HepG2 (cell line): ENCODE results near the gene TPST2. TPM values are rescaled to one million over a fixed set of nuclear protein-coding genes. Genes with fewer than 3 reads are reported as not detected.

Experiments used
- ATAC-seq: fragments of 200-7000 bp; cut with Tn5 transposase; 3 replicates; pipeline ENCODE4 v1.9.1; 2020; ENCODE audit warnings: mild to moderate bottlenecking, moderate library complexity
- BruUV-seq: library from RNA; stranded (reverse); fragments of 400-500 nt; replicated peaks from 2 replicates; lab custom pipeline; 2021; lab: Mats Ljungman, UMichigan
- CTCF ChIA-PET: fragments of 300-600 bp; formaldehyde crosslinking; extraction: SDS; loops from one replicate; lab custom pipeline; 2021; ENCODE audit warnings: low total read pairs, inconsistent platforms, low intra/inter-chr PET ratio; lab: Yijun Ruan, JAX
- POLR2A ChIA-PET: fragments of 350-600 bp; sonication (Branson Sonifier 250); formaldehyde crosslinking; loops from one replicate; lab custom pipeline; 2020; ENCODE audit warnings: antibody characterized with exemption, inconsistent platforms; lab: Yijun Ruan, JAX
- DNase-seq: peaks from one replicate; pipeline ENCODE4 v3.0.0-alpha.2; 2015; ENCODE audit warnings: low spot score
- FAIRE-seq: peaks from 3 replicates; lab custom pipeline; 2011; peaks lifted over from hg19 to GRCh38; lab: Jason Lieb, UNC
- H2AFZ ChIP-seq: one replicate; pipeline ENCODE4 v1.6.1; 2011; ENCODE audit warnings: low read length, inconsistent platforms
- H3K27ac ChIP-seq: fragments of 300-600 bp; 3 replicates; pipeline ENCODE4 v1.8.0; 2011; ENCODE audit warnings: mixed run types, mild to moderate bottlenecking, mixed read lengths, low read length, inconsistent platforms; ENCODE audit not compliant: insufficient read depth; ENCODE audit errors: extremely low read length
- H3K27me3 ChIP-seq, 2 experiments: fragments of 200-600 bp in 1 of 2; 2 replicates in 1 of 2; 3 replicates in 1 of 2; pipeline versions ENCODE4 v1.6.0 to v1.8.0; 2011; ENCODE audit warnings: low read length in 2 of 2, mild to moderate bottlenecking in 2 of 2, moderate library complexity in 2 of 2, inconsistent platforms in 1 of 2; ENCODE audit not compliant: insufficient read depth in 2 of 2, control insufficient read depth in 1 of 2
- H3K36me3 ChIP-seq, 2 experiments: fragments of 200-600 bp in 1 of 2; replicated peaks in 1 of 2; 2 replicates in 1 of 2; 3 replicates in 1 of 2; pipeline versions ENCODE4 v1.5.1 to v1.8.0; 2011; ENCODE audit warnings: low read length in 2 of 2, inconsistent platforms in 1 of 2; ENCODE audit not compliant: insufficient read depth in 2 of 2, control insufficient read depth in 1 of 2
- H3K4me1 ChIP-seq: 2 replicates; pipeline ENCODE4 v1.5.1; 2012; ENCODE audit warnings: low read length, inconsistent platforms; ENCODE audit not compliant: insufficient read depth
- H3K4me2 ChIP-seq: 2 replicates; pipeline ENCODE4 v1.6.0; 2011; ENCODE audit warnings: low read depth, low read length, inconsistent platforms
- H3K4me3 ChIP-seq, 3 experiments: fragments of 200-600 bp in 1 of 3; sonication (generic), shearing (Covaris generic) in 1 of 3; replicated peaks in 1 of 3; 2 replicates each; pipeline ENCODE4 v1.5.1; 2011 to 2016; ENCODE audit warnings: low read length in 3 of 3, inconsistent platforms in 2 of 3, low read depth in 2 of 3, mild to moderate bottlenecking in 2 of 3, control low read depth in 1 of 3, mixed read lengths in 1 of 3; ENCODE audit not compliant: insufficient read depth in 1 of 3
- H3K79me2 ChIP-seq: one replicate; pipeline ENCODE4 v1.6.1; 2011; ENCODE audit warnings: low read length, inconsistent platforms; ENCODE audit not compliant: insufficient read depth
- H3K9ac ChIP-seq: 2 replicates; pipeline ENCODE4 v1.6.0; 2011; ENCODE audit warnings: mild to moderate bottlenecking, low read depth, low read length, inconsistent platforms; ENCODE audit not compliant: insufficient read depth
- H3K9me3 ChIP-seq: 2 replicates; pipeline ENCODE4 v1.5.1; 2012; ENCODE audit warnings: mild to moderate bottlenecking, low read length
- H4K20me1 ChIP-seq: 2 replicates; pipeline ENCODE4 v1.6.0; 2011; ENCODE audit warnings: inconsistent platforms, mild to moderate bottlenecking, low read length, moderate library complexity; ENCODE audit not compliant: insufficient read depth
- FOXA1 ChIP-seq, 2 experiments: fragments of 450-650 bp in 1 of 2; sonication (generic) in 1 of 2; formaldehyde crosslinking in 1 of 2; IDR thresholded peaks; 2 replicates each; pipeline versions ENCODE4 v1.4.0 to v1.6.1; 2016 to 2020; ENCODE audit warnings: missing genetic modification reagents in 1 of 2
- TCF12 ChIP-seq, 2 experiments: fragments of 450-650 bp in 1 of 2; sonication (generic) in 1 of 2; formaldehyde crosslinking in 1 of 2; IDR thresholded peaks; 2 replicates each; pipeline versions ENCODE4 v1.6.1 to v1.8.0; 2017 to 2022; ENCODE audit warnings: antibody characterized with exemption in 1 of 2, mild to moderate bottlenecking in 1 of 2, missing genetic modification reagents in 1 of 2, moderate library complexity in 1 of 2
- ZFY ChIP-seq: sonication (generic); formaldehyde crosslinking; IDR thresholded peaks from 2 replicates; pipeline ENCODE4 v1.4.0; 2020; ENCODE audit warnings: missing genetic modification reagents
- ZNF34 ChIP-seq: sonication (generic); formaldehyde crosslinking; IDR thresholded peaks from 2 replicates; pipeline ENCODE4 v1.4.0; 2020; ENCODE audit warnings: mild to moderate bottlenecking, missing genetic modification reagents, borderline replicate concordance
- ZNF382 ChIP-seq: sonication (generic); formaldehyde crosslinking; IDR thresholded peaks from 2 replicates; pipeline ENCODE4 v1.5.0; 2020; ENCODE audit warnings: missing genetic modification reagents, mild to moderate bottlenecking, borderline replicate concordance
- ZNF550 ChIP-seq: sonication (generic); formaldehyde crosslinking; IDR thresholded peaks from 2 replicates; pipeline ENCODE4 v1.4.0; 2020; ENCODE audit warnings: mild to moderate bottlenecking, missing genetic modification reagents, borderline replicate concordance
- ZNF609 ChIP-seq: sonication (generic); formaldehyde crosslinking; IDR thresholded peaks from 2 replicates; pipeline ENCODE4 v1.4.0; 2020; ENCODE audit warnings: mild to moderate bottlenecking, missing genetic modification reagents, borderline replicate concordance
- ZSCAN22 ChIP-seq: sonication (generic); formaldehyde crosslinking; IDR thresholded peaks from 2 replicates; pipeline ENCODE4 v1.4.0; 2020; ENCODE audit warnings: mild to moderate bottlenecking, missing genetic modification reagents
- WGBS: methylation state at CpG from one replicate; pipeline ENCODE4 v1.1.6; 2017; ENCODE audit warnings: low lambda C conversion rate; 5-methylcytosine and 5-hydroxymethylcytosine counted together
- in situ Hi-C: cut with HindIII; loops from 2 replicates; pipeline ENCODE4 v1.10.0; 2017; ENCODE audit warnings: low pct_unique_long_range_greater_than_20kb; ENCODE audit not compliant: extremely low pct_ligation_motif_present
- intact Hi-C: fragments of 100-400 bp; cut with micrococcal nuclease; formaldehyde crosslinking; loops from one replicate; pipeline ENCODE4 v1.10.0; 2022; ENCODE audit not compliant: unreplicated experiment
- polyA plus RNA-seq, 8 experiments: library from polyadenylated mRNA; depleted of rRNA in 3 of 8; stranded (reverse) in 7 of 8; unstranded in 1 of 8; fragments of >200 nt; fragmentation: Illumina TruSeq in 4 of 8; extraction: Trizol in 4 of 8; gene quantifications; 2 replicates each; pipeline versions ENCODE4 v1.2.1 to v1.2.3, GENCODE V29; 2011 to 2016; ENCODE audit warnings: low read depth in 4 of 8, missing spikeins in 1 of 8, mixed read lengths in 1 of 8; ENCODE audit not compliant: insufficient read depth in 1 of 8
- total RNA-seq, 5 experiments: library from RNA; depleted of rRNA; stranded (reverse); fragments of >200 nt; fragmentation: Illumina TruSeq; extraction: Trizol; gene quantifications; 2 replicates each; pipeline ENCODE4 v1.2.3, GENCODE V29; 2016; ENCODE audit warnings: low read depth in 1 of 5

Gene TPST2
- total and polyA plus RNA-seq, 2 of the 13 experiments (the other 11 are each of a cell fraction or from before 2014, with no cell fraction given), result 15.2 to 23.8 TPM

GRCh38 chr22:26482161-26482560, 107.8 kb downstream of the TPST2 start:
- intact Hi-C loops, result no loop called here
- H3K4me2 ChIP-seq, result peak overlapping the region; percentile 83

More at GRCh38 chr22:26482161-26482560, 107.8 kb downstream of the TPST2 start:
- Histone ChIP-seq H3K79me2 (peaks cover 79% of the 10 kb centered on the region), H3K27me3 (no peaks in the 10 kb centered on the region; a peak in 1 of 5 replicates), H3K9ac (peak overlapping the region; percentile 95; the same call in 1 of the 2 replicates), H3K4me3 (peak overlapping the region; percentile 79 to 94 (median 91); a peak in 3 of 6 replicates), H3K4me1 (peaks cover 77% of the 10 kb centered on the region), H3K9me3 (no peaks in the 10 kb centered on the region), H2AFZ (no peak overlapping the region), H3K27ac (peak overlapping the region; percentile 4), H3K36me3 (peaks cover 0 to 3% of the 10 kb centered on the region in 2 experiments; a peak in 3 of 5 replicates), H4K20me1 (no peaks in the 10 kb centered on the region)
- TF ChIP-seq ZNF550 (CRISPR knock-in tag) (no peak), ZNF382 (no peak), ZNF609 (CRISPR knock-in tag) (no peak), ZSCAN22 (no peak), FOXA1 (IDR thresholded peaks at IDR 0.05) (no peak), FOXA1 (CRISPR knock-in tag; IDR thresholded peaks at IDR 0.05) (no peak), ZFY (CRISPR knock-in tag) (no peak), TCF12 (IDR thresholded peaks at IDR 0.05) (no peak), TCF12 (CRISPR knock-in tag; IDR thresholded peaks at IDR 0.05) (no peak), ZNF34 (CRISPR knock-in tag) (no peak)
- ATAC-seq, result no peak
- POLR2A ChIA-PET, result interaction anchor here (1.9 to 3.4 kb wide), 2 partner anchors 20 to 30 kb away, joined by 10 to 27 read pairs; partner anchors contain the start of gene TFIP11
- no TSS peak for BruUV-seq
- FAIRE-seq, result no peak
- no peak for DNase-seq
- CTCF ChIA-PET, result no interaction called here
- in situ Hi-C loops, result no loop called here
- 66% methylated on average over 5 of the region's 5 CpGs for WGBS
